GM23248 (cell line): ENCODE measurements around the gene HMGB2.

Experiments
- EZH2 ChIP-seq: fragments of 200-600 bp; sonication (generic); IDR thresholded peaks from 2 replicates; pipeline ENCODE4 v1.6.1; 2018; ENCODE audit warnings: antibody characterized with exemption, mild to moderate bottlenecking; ENCODE audit not compliant: insufficient read depth, poor library complexity, severe bottlenecking
- EZH2phosphoT487 ChIP-seq: fragments of 200-600 bp; sonication (generic); IDR thresholded peaks from 2 replicates; pipeline ENCODE4 v1.6.1; 2018; ENCODE audit warnings: antibody characterized with exemption, moderate library complexity, mild to moderate bottlenecking, low read depth; ENCODE audit not compliant: insufficient read depth

GRCh38 chr4:173370130-173370476 is 35.9 kb upstream of the HMGB2 start:
- TF ChIP-seq EZH2 (no peak), EZH2phosphoT487 (no peak)
